SH-SY5Y (cell line): ENCODE measurements around the gene ZSWIM3.
A peak's percentile ranks its signal among the peaks of the same experiment; 100 is the strongest.

Experiments
- GATA2 ChIP-seq: IDR thresholded peaks from 2 replicates; pipeline ENCODE4 v1.6.1; 2011; ENCODE audit warnings: mild to moderate bottlenecking, low read depth, low read length
- GATA3 ChIP-seq: IDR thresholded peaks from 2 replicates; pipeline ENCODE4 v1.6.1; 2011; ENCODE audit warnings: low read depth, mild to moderate bottlenecking, low read length, moderate library complexity

ZSWIM3 gene

DNA sequence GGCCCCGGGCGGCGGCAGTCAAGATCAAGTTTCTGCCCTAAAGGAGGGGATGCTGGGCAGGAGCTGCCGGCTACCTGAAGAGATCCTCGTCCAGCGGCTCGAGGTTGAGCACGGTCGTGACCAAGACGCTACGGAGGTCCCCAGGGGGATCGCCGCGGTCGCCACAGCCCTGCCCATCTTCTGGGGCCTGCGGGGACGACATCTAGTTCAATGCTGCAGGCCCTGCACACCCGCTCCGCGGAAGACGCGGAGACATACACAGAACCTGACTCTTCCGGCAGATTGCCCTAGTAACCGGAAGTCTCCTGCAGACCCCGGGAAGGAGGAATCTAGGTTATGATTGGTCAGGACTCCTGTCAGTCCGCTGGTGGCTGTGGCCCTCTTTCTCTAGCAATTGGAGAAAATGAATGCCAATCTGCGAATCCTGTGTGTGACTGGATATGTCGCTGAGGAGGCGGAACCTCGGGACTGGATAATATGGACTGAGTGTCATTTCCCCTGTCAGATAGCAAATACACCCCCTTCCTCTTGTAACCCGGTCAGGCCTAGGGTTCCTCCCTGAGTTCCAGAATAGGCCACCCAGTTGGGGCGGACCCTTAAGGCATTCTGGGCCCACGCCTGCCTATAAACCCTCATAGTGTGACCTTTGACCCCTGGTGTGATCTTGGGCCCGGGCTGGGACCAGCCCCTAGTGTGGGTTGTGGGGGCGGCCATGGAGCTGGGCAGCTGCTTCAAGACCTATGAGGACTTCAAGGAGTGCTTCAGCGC, at the start of gene ZSWIM3, which contains the start of gene ACOT8:
ZSWIM3 (plus strand) TSS at position 501 of the 768 bp plus-strand sequence; CDS start at position 713, 212 bp downstream.
ACOT8 (minus strand) TSS at position 279 of the 768 bp plus-strand sequence; CDS start at position 202, 77 bp downstream.
- TF ChIP-seq GATA3 = no peak

DNA sequence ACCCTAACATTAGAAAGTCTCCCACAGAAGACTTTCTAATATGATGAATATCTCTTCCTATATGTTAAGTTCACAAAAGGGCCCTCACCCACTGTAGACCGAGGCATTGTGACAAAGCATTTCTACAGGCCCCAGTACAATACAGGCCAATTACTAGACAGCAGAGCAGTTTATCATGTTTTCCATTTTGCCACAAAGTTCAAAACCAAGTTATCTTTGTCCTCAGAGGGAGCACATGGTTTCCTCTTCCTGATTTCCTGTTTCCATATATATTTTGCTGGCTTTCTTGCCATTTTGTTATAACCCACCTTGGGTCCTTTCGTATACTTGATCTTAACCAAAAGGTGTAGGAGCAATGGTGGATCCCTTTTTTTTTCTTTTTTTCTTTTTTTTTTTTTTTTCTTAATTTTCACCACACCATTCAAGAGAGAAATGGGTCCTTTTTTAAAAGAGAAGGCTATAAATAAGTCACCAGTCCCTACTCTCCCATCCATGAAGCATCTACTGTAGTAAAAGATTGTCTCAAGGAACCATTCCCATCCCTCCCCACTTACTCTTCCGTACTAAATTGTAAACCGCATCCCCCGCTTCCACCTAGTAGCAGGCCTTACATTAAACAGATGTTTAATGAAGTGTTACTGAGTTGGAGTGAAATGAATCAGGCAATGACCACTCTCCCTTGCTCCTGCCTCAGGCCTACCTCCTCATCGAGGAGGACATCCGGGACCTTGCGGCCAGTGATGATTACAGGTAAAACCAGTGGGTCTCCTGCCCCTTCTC, 47.0 kb upstream of the ZSWIM3 start:
- TF ChIP-seq GATA2 (no peak), GATA3 (no peak)

DNA sequence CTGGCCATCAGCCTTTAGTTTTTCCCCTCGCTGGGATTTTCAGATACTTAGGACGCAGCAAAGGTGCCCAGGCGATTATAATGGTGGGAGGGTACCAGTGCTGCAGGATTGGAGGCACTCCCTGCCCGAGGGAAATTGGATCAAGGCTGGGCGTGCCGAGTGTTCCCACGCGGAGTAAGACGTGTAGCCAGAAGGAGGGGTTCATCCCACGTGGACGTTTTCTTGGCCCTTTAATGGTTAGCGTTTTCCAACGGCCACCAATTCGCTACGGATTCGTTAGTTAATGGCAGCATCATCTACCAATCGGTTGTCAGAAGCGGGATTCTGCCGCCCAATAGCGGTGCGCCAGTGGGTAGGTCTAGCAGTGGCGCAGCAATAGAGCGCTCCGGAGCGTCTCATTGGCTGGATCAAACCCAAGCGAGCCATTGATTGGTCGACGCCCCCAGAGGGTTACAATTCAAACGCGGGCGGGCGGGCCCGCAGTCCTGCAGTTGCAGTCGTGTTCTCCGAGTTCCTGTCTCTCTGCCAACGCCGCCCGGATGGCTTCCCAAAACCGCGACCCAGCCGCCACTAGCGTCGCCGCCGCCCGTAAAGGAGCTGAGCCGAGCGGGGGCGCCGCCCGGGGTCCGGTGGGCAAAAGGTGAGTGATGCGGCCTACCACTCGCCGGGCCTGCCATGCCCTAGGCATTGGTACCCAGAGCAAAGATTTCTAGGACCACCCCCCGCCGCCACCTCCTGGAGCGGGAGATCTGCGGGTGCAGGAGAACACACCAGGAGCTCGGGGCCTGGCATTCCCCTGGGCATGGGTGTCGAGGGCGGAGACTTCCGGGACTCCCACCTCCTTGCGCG, 45.0 kb upstream of the ZSWIM3 start, which contains the start of gene UBE2C:
UBE2C (plus strand) TSS at position 488 of the 849 bp plus-strand sequence; CDS start at position 540, 52 bp downstream.
- TF ChIP-seq GATA2 = no peak
- no peak for TF ChIP-seq GATA3

DNA sequence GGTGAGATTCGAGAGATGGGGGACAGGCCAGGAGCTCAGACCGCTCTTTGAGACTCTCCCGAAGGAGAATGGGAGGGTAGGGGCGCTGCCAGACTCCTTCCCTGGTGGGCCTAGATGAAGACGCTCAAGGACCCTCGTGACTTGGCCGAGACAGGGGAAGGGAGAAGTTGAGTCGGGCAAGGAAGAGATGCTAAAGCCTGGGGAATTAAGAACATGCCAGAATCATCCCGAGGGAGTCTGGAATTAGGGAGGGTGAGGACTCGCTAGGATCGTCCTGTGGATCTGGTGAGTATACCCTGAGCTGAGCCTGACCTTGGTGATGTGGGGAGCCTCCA, 44.4 kb upstream of the ZSWIM3 start:
- TF ChIP-seq GATA3 (no peak), GATA2 (no peak)

GRCh38 chr20:45813489-45813888, 43.9 kb upstream of the ZSWIM3 start:
- TF ChIP-seq GATA3 = no peak
- no peak for TF ChIP-seq GATA2

GRCh38 chr20:45814314-45814713, 43.1 kb upstream of the ZSWIM3 start:
- no peak for TF ChIP-seq GATA3
- TF ChIP-seq GATA2 = no peak

GRCh38 chr20:45816951-45817350, 40.5 kb upstream of the ZSWIM3 start:
- TF ChIP-seq GATA2 (no peak), GATA3 (no peak)

DNA sequence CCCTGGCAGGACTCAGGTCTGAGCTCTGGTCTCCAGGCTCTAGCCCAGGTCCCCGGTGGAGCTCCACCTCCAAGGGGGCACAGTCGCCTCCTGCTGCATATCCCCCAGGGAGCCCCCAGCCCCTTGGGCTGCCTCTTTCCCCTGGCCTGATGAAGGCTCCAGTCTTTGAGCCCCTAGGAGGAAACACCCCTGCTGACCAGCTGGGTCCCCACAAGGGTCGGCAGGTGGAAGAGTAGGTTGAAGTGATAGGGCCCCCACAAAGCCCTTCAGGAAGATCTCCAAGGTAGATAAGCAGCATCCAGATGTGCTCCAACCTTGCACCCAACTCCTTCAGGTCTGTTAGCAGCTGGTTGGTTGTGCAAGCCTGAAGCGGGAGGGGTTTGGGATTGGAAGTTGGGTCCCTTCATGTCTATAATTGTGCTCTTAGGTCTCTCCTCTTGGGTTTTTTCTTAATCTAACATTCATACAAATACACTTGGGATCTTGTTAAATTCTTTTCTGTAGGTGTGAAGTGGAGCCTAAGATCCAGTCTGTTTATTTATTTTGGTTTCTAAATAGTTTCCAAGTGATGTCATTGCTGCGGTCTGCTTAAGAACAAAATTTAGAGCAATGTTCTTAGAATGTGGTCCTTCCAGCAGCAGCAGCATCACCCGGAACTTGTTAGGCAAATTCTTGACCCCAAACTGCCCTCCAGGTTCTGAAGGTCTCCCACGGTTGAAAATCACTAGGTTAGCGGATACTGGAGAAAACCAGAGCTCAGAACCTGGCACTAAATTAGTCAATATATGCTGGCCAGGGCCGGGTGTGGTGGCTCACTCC, 39.8 kb upstream of the ZSWIM3 start:
- TF ChIP-seq GATA2 (peak; percentile 18; the same call in 1 of the 2 replicates), GATA3 (no peak)

DNA sequence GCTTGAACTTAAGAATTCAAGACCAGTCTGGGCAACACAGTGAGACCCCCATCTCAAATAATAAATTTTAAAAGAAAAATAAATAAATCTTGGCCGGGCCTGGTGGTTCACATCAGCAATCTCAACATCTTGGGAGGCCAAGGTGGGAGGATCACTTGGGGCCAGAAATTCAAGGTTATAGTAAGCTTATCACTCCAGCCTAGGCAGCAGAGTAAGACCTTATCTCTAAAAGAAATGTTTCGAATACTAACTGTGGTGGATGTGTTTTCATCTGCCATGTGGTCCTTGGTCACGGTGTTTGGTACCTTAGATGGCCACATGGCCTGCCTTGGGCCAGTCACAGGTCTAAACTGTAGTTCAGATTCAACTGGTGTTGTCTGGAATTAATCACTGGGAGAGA, 39.2 kb upstream of the ZSWIM3 start:
- TF ChIP-seq GATA3 = no peak
- no peak for TF ChIP-seq GATA2

DNA sequence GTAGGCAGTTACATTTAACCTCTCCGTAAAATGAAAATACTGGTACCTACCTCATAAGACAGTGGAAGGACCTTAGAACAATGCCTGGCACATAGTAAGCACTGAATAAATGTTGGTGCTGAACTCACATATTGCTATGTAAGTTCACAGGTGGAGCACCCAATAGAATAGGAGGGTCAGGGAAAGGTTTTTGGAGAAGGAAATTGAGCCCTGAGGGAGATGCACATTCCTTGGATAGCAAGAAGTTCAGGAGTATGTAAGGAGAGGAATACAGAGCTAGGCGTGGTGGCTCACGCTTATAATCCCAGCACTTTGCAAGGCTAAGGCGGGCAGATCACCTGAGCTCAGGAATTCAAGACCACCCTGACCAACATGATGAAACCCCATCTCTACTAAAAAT, 37.9 kb upstream of the ZSWIM3 start:
- TF ChIP-seq GATA3 (no peak), GATA2 (no peak)

DNA sequence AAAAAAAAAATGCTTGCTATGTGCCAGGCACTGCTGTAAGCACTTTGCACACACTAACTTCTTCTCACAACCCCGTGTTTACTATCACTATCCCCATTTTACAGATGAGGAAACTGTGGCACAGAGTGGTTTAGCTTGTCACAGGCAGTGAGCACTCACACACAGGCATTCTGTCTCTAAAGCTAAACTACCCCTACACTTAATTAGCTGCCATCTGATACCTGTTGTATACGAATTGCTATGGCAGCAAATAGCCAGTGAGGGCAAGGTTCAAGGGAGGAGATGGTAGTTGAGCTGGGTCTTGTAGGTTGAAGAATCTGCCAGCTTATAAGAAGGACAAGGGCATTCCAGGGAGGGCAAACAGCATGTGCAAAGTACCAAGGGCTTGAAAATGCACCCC, 35.5 kb upstream of the ZSWIM3 start:
- no peak for TF ChIP-seq GATA3
- no peak for TF ChIP-seq GATA2

- no peak for TF ChIP-seq GATA3
- no peak for TF ChIP-seq GATA2
These were observed 34.6 kb upstream of the ZSWIM3 start for GRCh38 chr20:45822857-45823256.

DNA sequence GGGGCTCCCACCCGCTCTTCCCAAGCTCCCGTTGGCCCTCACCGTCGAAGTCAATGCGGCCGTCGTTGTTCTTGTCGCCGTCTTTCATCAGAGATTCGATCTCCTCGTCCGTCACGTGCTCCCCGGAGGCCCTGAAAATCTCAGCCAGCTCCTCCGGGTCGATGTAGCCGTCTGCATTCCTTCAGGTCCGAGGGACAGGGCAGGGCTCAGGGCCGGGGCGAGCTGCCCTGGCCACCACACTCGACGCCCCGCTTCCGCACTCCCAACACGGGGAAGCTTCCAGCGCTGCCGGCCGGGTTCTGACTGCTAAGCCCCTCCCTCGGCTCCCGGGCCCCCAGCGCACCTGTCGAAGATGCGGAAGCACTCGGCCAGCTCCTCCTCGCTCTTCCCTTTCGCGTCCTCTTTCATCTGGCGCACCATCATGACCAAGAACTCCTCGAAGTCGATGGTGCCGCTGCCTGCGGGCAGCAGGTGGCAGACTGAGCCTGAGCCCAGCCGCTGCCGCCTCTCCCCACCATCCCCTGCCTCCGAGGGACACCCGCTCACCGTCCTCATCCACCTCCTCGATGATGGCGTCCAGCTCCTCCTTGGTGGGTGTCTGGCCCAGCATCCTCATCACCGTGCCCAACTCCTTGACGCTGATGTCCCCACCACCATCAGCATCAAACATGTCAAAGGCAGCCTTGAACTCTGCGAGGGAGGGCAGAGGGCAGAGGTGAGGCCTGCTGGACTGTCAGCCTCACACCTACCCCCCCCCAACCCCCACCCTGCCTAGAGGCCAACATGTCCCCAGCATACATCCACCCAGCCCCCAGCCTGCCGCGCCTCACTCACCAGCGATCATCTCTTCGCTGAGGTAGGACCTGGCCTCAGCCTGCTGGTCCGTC, 33.2 kb upstream of the ZSWIM3 start:
- TF ChIP-seq GATA2 (no peak), GATA3 (no peak)
